Stomach (tissue), 4 donors: ENCODE data around the gene RAD51AP1.

Experiments
- EP300 ChIP-seq: sonication (generic); formaldehyde crosslinking; IDR thresholded peaks from one replicate; pipeline ENCODE4 v1.6.1; 2017; ENCODE audit warnings: antibody characterized with exemption
- POLR2A ChIP-seq, 4 donors: fragments of 450-650 bp; IDR thresholded peaks; one replicate each; pipeline ENCODE4 v1.6.1; 2016; ENCODE audit warnings: antibody characterized with exemption in 4 of 4, control low read depth in 2 of 4, mild to moderate bottlenecking in 1 of 4, moderate library complexity in 1 of 4
- POLR2AphosphoS5 ChIP-seq, 3 donors: sonication (generic); formaldehyde crosslinking; IDR thresholded peaks; one replicate each; pipeline ENCODE4 v1.6.1; 2016; ENCODE audit warnings: antibody characterized with exemption in 3 of 3
- TF ChIP-seq, protein P1 (sequence below), 7 experiments: fragments of 450-650 bp in 4 of 7; fragments of 200-600 bp in 3 of 7; sonication (generic) in 3 of 7; IDR thresholded peaks; one replicate each; pipeline ENCODE4 v1.5.1; 2016 to 2019; ENCODE audit warnings: antibody characterized with exemption in 7 of 7, control low read depth in 2 of 7, mild to moderate bottlenecking in 1 of 7

DNA sequence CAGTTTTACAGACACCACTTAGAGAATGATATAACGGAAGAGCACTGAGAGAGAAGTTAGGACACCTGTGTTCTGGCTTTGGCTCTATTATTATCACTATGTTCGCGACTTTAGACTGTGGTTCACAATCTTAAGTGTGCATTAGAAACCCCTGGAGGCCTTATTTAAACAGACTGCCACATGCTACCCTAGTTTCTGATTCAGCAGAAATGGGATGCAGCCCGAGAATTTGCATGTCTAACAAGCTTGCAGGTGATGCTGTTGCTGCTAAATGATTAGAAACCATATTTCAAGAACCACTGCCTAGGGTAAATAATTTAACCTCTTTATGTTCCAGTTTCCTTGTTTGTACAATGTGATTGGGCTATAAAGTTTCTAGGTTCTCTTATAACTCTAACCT, 3.6 kb upstream of the RAD51AP1 start:
- TF ChIP-seq POLR2A (IDR thresholded peaks at IDR 0.05) (no peak), POLR2AphosphoS5 (IDR thresholded peaks at IDR 0.05) (no peak), EP300 (no peak)
- TF ChIP-seq, protein P1, sequence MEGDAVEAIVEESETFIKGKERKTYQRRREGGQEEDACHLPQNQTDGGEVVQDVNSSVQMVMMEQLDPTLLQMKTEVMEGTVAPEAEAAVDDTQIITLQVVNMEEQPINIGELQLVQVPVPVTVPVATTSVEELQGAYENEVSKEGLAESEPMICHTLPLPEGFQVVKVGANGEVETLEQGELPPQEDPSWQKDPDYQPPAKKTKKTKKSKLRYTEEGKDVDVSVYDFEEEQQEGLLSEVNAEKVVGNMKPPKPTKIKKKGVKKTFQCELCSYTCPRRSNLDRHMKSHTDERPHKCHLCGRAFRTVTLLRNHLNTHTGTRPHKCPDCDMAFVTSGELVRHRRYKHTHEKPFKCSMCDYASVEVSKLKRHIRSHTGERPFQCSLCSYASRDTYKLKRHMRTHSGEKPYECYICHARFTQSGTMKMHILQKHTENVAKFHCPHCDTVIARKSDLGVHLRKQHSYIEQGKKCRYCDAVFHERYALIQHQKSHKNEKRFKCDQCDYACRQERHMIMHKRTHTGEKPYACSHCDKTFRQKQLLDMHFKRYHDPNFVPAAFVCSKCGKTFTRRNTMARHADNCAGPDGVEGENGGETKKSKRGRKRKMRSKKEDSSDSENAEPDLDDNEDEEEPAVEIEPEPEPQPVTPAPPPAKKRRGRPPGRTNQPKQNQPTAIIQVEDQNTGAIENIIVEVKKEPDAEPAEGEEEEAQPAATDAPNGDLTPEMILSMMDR (IDR thresholded peaks at IDR 0.05) = no peak
